ENCODE measurements around the gene FOXI2. TPM values are rescaled to one million over a fixed set of nuclear protein-coding genes. Genes with fewer than 3 reads are reported as not detected.

The FOXI2 gene
- total and polyA plus RNA-seq, 11 donors, result 0.14 to 0.61 (median 0.29) TPM; not detected in 3

- Histone ChIP-seq H3K9me3 (peaks cover 0 to 8% (median 0%) of the 10 kb centered on the region in 12 donors), H3K36me3 (no peaks in the 10 kb centered on the region), H3K4me3 (peak overlapping the region in 3 of 12 donors; percentile 4 to 49 (median 15)), H3K27me3 (peaks cover 24 to 80% (median 62%) of the 10 kb centered on the region in 9 donors), H3K27ac (peak overlapping the region in 3 of 12 donors; percentile 34 to 79 (median 55)), H3K4me1 (peaks cover 0 to 34% (median 3%) of the 10 kb centered on the region in 12 donors)
- DNase-seq (no peak), ATAC-seq (peak in 1 of 4 donors; percentile 63)
- TF ChIP-seq POLR2A (IDR thresholded peaks at IDR 0.05), result no peak
- whole genome bisulfite sequencing, 4 donors, result 3 to 15% (median 10%) methylated on average over 11 of the region's 11 CpGs
- intact Hi-C loops (cut with DNase I), result no loop called here
These were observed 2.2 kb upstream of the FOXI2 start for GRCh38 chr10:127734753-127735152.

GRCh38 chr10:127735156-127735555 is 1.8 kb upstream of the FOXI2 start:
- no peak for TF ChIP-seq POLR2A (IDR thresholded peaks at IDR 0.05)
- no peak for TF ChIP-seq CTCF (IDR thresholded peaks at IDR 0.05)
- Histone ChIP-seq H3K36me3 (no peaks in the 10 kb centered on the region), H3K9me3 (peaks cover 0 to 4% (median 0%) of the 10 kb centered on the region in 12 donors), H3K27me3 (peaks cover 24 to 81% (median 62%) of the 10 kb centered on the region in 9 donors), H3K4me1 (peaks cover 0 to 34% (median 3%) of the 10 kb centered on the region in 12 donors), H3K27ac (peak overlapping the region in 4 of 12 donors; percentile 34 to 79 (median 60)), H3K4me3 (peak overlapping the region in 3 of 12 donors; percentile 4 to 51 (median 49))
- DNase-seq, result no peak
- 11 to 22% (median 12%) methylated on average over 13 of the region's 13 CpGs for WGBS, 4 donors
- intact Hi-C loops (cut with DNase I), result no loop called here
- ATAC-seq, result no peak

DNA sequence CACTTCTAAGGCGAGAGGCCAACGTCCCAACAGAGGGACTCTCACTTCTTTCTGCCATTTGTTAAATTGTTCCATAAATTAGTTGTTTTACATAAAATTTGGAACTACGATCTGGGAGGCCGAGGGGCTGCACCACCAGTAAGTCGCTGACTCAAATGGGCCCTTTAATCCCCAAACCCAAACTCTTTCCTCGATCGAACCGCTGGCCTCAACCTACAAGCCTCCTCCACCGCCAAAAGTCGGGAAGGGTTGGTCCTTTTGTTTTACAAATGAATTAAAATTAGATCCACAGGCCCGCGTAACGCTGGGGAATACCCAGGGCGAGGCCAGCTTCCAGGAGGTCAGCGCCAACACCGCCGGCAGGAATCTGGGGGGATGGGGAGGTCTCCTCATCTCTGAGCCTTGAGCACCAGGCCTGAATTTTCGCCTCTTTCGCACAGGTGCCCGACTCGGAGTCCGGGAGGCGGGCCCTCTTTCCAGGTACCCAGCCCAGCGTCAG is 1.2 kb upstream of the FOXI2 start:
- DNase-seq (no peak), ATAC-seq (peak in 1 of 4 donors; percentile 58)
- Histone ChIP-seq H3K27me3 (peaks cover 24 to 87% (median 62%) of the 10 kb centered on the region in 9 donors), H3K9me3 (no peaks in the 10 kb centered on the region), H3K36me3 (no peaks in the 10 kb centered on the region), H3K27ac (peak overlapping the region in 5 of 12 donors; percentile 41 to 79 (median 68)), H3K4me1 (peaks cover 0 to 34% (median 3%) of the 10 kb centered on the region in 12 donors), H3K4me3 (peak overlapping the region in 7 of 12 donors; percentile 44 to 53 (median 49))
- intact Hi-C loops (cut with DNase I), result no loop called here
- TF ChIP-seq CTCF (IDR thresholded peaks at IDR 0.05) (no peak), POLR2A (IDR thresholded peaks at IDR 0.05) (no peak)
- 6 to 12% (median 7%) methylated on average over 16 to 24 of the region's 24 CpGs for WGBS, 4 donors

DNA sequence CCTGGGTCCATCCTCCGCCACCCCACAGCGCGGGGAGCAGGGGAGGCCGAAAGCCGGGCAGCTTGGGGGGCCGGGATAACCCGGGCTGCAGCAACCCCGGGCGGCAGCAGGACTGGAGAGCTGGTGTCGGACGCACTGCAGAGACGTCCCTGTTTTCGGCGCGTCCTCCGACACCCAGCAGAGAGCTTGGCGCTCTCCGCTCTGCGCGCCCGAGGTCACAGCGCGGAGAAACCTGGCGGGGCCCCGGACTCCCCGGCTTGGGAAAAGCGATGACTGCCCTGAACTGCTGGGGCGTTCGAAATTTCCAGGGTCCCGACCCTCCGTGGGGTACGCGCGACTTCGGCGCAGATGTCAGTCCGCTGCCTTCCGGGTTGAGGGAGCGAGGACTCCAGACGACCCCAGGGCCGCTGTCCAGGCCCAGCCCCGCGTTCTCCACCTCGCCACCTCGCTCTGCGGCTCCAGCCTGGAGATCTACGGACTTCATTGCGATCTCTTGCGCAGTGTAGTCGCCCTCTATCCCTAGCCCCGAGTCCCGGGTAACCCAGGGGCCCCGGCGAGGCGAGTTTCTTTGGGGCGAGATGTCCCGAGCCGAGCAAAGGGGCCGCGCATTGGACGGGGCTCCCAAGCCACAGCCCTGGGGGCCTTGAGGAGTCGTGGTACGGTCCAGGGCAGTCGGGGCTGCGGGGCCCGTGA is 617 bp upstream of the FOXI2 start:
- TF ChIP-seq CTCF (IDR thresholded peaks at IDR 0.05) (no peak), POLR2A (IDR thresholded peaks at IDR 0.05) (no peak)
- Histone ChIP-seq H3K36me3 (no peaks in the 10 kb centered on the region), H3K9me3 (no peaks in the 10 kb centered on the region), H3K4me3 (peak overlapping the region in 10 of 12 donors; percentile 16 to 53 (median 46)), H3K27me3 (peaks cover 24 to 89% (median 62%) of the 10 kb centered on the region in 9 donors), H3K27ac (peak overlapping the region in 7 of 12 donors; percentile 41 to 79 (median 66)), H3K4me1 (peaks cover 0 to 34% (median 3%) of the 10 kb centered on the region in 12 donors)
- intact Hi-C loops (cut with DNase I), result no loop called here
- ATAC-seq, result peak in 1 of 4 donors; percentile 26
- 1 to 6% (median 2%) methylated on average over 41 to 66 of the region's 66 CpGs for WGBS, 4 donors
- no peak for DNase-seq

Measured in heart left ventricle (tissue), 16 donors.